NCI-H2196 treated with DMSO at 0.1 percent for 48 hours (cell line): ENCODE results near the gene ZSCAN25.
"Not testable (repeated sequence)": the region's sequence is repeated elsewhere in the genome, so short reads cannot be mapped to it uniquely, and the experiment has no call there.

Experiments used
- DNase-seq: peaks from one replicate; lab custom pipeline; 2025; ENCODE audit not compliant: unreplicated experiment; lab: John Stamatoyannopoulos, UW

Gene ZSCAN25

DNA sequence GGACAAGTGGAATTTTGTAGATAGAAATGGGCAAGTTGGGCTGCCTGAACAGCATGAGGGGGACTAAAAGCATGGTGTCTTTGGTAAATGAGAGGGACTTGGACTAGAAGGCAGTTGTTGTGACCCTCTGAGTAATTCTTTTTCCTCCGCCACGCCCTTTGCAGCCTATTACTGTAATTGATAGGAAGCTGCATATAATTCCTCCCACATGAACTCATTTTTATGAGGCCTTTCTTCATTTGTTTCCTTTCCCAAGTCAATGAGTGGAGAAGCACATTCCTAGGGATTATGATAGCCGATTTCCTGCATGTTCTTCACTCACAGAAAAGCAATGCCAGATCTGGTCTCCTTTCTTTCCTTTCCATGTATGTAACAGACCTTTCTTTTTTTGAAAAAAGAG, 27.7 kb downstream of the ZSCAN25 start:
- no peak for DNase-seq

DNA sequence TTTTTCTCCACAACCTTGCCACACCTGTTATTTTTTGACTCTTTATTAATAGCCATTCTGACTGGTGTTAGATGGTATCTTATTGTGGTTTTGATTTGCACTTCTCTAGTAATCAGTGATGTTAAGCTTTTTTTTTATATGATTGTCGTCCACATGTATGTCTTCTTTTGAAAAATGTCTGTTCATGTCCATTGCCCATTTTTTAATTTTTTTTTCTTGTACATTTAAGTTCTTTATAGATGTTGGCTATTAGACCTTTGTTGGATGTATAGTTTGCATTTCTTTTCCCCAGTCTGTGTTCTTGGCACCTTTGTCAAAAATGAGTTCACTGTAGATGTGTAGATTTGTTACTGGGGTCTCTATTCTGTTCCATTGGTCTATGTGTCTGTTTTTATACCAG, 28.8 kb downstream of the ZSCAN25 start:
- DNase-seq, result no peak

DNA sequence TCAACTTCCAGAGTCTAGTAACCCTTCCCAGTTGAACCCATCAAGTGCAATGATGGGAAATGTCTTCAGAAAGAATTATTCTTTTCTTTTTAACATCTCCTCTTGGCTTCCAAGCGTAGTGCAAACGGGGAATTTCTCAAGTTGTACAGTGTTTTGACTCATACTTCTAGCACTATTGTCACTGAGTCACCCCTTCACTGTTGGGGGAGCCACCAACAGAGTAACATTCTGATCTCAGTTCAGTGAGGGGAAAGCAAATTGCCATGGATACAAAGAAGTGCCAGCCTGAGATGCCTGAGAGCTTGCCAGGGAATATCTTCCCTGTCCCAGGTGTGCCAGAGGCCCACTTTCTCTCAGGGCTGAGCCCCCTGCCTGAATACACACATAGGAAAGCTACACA, 32.1 kb downstream of the ZSCAN25 start:
- no peak for DNase-seq

DNA sequence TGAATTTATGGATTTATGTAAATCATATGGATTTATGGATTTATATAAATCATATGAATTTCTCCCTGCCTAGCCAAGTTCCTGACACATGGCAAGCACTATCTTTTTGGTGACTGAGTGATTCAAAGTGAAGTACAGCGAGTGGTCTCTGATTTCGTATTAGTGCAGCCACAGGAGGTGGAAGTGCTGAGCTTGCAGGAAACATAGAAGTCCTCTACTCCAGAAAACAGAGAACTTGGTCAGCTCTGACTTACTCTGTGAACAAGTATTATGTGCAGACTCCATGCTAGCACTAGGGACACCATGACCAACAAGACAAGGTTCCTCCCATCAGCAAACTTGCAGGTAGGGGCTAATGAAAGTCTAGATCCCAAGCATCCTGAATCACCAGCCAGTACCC, 34.5 kb downstream of the ZSCAN25 start:
- no peak for DNase-seq

DNA sequence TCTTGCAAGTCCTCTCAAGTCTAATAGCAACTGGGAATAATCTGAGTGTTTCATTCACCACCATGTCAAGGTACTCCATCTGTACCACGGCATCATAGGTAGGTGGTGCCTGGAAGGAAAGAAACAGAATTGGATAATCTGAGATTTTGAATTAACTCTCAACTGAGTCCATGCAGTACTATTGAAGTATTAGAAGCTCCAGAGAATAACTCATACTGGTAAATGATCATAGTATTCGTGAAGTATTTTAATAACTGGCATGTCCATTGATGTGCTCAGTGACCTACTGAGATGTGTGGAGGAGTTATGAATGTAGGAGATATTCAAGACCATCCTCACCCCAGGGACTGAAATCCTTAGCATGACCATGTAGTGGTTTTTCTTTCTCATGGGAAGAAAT, 35.9 kb downstream of the ZSCAN25 start:
- DNase-seq, result no peak

DNA sequence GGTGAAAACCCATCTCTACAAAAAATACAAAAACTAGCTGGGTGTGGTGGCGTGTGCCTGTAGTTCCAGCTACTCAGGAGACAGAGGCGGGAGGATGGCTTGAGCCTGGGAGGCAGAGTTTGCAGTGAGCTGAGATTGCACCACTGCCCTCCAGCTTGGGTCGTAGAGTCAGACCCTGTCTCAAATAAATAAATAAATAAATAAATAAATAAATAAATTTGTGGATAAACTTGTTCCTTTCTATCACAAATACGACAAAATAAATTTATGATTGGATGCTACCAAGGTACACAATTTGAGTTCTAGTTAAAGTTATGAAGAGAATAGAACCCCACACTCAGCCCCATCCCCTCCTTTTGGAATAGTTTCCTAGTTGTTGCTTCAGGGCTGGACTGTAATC, 36.5 kb downstream of the ZSCAN25 start:
- DNase-seq, result not testable (repeated sequence)

DNA sequence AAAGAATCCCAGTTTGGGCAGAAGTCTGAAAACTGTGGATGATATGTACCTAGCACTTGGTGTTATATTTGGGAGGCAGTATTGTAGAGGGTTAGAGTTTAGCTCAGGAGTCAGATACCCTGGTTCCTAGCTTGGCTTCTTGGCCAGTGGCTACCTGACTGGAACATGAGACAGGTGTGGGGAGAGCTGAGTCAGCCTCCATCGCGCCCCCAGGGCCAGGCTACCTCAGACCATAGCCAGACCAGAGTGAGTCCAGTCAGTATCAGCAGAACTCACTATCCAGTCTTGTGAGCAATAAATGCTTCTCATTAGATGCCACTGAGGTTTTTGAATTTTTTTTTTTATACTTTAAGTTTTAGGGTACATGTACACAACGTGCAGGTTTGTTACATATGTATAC, 37.0 kb downstream of the ZSCAN25 start:
- no peak for DNase-seq

DNA sequence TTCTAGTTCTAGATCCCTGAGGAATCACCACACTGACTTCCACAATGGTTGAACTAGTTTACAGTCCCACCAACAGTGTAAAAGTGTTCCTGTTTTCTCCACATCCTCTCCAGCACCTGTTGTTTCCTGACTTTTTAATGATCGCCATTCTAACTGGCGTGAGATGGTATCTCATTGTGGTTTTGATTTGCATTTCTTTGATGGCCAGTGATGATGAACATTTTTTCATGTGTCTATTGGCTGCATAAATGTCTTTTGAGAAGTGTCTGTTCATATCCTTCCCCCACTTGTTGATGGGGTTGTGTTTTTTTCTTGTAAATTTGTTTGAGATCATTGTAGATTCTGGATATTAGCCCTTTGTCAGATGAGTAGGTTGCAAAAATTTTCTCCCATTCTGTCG, 37.9 kb downstream of the ZSCAN25 start:
- DNase-seq, result not testable (repeated sequence)

DNA sequence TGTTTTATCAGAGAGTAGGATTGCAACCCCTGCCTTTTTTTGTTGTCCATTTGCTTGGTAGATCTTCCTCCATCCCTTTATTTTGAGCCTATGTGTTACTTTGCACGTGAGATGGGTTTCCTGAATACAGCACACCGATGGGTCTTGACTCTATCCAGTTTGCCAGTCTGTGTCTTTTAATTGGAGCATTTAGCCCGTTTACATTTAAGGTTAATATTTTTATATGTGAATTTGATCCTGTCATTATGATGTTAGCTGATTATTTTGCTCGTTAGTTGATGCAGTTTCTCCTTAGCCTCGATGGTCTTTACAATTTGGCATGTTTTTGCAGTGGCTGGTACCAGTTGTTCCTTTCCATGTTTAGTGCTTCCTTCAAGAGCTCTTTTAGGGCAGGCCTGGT, 41.1 kb downstream of the ZSCAN25 start:
- DNase-seq, result not testable (repeated sequence)

DNA sequence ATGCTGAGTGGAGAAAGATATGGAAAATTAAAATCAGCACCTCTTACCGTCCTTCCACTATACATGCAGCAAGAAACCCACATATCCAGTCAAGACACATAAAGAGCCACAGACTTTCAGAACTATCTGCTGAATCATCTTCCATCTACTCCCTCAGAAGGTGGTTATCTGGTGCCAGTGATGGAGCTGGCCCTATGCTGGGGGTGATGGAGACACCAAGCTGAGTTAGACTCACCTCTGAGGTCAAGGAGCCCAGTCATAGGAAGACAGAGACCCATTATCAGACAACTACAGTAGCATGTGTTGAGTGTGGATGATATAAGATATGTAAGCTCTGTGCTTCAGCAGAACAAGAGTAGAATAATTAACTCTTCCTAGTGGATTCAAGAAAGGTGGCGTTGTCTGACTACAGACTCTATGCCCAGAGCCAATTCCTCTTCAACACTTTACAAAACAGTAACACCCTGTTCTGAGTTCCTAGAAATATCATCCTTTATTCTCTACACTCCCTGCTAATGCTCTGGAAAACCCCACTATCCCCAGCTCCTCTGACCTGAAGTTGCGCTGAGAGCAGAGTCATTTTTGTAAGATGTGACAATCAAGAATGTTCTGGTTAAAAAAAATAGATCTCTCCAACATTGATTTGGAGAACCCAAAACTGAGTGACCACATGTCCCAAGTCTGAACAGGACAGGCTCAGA, 48.7 kb downstream of the ZSCAN25 start:
- DNase-seq, result no peak

DNA sequence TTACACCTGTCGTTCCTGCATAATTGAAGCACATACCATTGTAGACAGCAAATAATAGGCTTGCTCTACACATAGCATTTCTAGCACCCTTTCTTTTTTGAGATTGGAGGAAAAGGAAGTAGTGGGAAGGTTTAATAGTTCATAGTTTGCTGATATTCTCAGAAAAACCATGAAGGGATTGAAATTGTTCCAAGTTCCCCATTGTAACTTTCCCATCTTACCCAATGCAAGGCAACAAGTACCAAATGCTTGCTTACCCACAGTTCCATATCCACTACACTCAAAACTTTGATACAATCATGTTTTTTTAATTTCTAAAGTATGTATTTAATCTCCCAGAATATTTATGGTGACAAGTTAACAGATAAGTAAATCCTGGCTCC, 49.3 kb downstream of the ZSCAN25 start:
- DNase-seq, result no peak

DNA sequence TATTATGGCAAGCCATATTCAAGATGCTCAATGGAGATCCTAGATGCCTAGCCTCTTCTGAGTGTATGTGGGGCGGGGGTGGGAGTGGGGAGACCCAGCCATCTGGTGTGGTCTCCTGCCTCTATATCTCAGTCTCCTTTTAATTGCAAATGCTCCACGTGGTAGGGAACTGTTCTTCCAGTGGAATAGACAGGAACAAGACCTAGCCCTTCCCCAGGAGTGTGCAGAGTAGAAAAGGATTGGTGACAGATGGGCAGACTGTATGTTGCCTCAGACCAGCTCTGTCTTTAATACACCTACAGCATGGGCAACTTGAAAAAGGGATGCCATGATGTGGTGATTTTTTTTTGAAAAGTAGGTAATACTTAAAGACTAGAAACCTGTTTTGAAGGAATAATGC, 50.4 kb downstream of the ZSCAN25 start:
- no peak for DNase-seq

DNA sequence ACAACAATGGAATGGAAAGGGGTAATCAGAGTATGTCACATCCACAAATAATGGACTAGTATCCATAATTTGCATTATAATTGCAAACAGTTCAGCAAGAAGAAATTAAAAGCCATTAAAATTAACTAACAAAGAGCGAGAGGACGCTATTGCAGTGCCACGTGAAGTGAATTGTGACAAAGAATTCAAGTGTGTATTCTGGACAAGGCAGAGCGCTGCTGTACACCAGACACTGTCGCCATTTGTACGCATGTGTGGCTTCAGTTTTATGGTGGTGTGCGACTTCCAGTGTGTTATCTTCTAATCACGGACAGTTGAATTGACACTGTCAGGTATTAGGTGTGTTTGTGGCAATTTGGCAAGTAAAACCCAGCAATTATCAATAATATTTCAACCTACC, 51.8 kb downstream of the ZSCAN25 start:
- no peak for DNase-seq

DNA sequence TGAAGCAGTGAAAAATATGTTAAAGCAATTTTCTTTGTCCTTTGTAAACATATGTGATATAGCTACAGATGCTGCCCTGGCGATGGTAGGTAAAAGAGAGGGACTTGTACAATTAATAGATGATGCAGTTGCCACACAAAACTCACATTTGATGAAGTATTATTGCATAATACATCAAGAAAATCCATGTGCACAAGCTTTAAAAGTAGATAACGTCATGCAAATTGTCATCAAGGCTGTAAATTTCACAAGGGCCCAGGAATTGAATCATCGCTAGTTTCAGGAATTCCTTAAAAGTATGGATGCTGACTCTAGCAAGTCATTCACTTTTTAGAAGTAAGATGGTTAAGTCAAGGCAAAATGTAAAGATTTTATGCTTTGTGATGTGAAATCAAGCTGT, 53.0 kb downstream of the ZSCAN25 start:
- DNase-seq, result no peak

DNA sequence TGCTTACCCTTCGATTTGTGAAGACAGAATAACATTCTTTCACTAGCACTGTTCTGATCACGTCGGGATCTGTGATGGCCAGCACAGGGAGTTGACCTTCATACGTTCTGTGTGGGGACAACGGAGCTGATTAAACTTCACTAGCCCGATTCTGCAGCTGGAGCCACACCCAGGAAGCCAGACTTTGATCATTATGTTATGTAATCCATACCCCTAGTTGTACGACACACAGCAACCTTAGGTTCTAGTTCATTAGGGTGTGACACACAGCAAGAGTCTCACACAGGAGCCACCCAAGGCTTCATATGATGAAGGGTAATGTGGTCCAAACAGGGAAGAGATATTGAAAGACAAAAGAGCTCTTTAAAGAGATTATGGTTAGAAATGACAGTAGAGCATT, 55.8 kb downstream of the ZSCAN25 start:
- no peak for DNase-seq

DNA sequence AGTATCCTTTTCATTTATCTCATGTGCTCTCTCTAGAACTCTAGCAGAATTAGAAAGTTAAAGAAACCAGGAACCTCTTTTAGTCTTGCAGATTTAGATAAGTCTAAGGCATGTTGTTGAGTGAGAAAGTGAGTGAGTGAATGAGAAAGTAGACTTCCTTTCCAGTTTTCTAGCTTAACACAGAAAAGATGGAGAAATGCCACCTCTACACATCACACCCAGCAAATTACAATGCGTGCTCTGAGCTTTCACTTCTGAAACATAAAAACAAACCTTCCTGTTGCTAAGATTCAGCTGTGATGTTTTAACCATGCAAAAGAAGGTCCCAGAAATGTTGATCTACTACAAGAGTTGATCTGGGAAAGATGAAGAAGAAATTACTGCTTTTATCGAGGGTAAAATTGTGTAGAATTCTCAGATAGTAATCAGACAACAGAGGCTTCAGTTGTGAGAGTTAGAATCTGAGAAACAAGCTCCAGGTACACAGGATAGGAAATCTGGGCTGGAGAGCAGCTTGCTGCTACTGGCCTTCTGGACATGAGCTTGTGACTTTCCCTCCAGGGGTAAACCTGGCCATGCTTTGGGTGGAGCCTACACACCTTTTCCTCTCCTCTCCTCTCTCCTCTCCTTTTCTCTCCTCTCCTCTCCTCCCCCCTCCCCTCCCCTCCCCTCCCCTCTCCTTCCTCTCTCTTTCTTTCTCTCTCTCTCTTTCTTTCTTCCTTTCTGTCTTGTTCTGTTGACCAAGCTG, 58.4 kb downstream of the ZSCAN25 start:
- no peak for DNase-seq

DNA sequence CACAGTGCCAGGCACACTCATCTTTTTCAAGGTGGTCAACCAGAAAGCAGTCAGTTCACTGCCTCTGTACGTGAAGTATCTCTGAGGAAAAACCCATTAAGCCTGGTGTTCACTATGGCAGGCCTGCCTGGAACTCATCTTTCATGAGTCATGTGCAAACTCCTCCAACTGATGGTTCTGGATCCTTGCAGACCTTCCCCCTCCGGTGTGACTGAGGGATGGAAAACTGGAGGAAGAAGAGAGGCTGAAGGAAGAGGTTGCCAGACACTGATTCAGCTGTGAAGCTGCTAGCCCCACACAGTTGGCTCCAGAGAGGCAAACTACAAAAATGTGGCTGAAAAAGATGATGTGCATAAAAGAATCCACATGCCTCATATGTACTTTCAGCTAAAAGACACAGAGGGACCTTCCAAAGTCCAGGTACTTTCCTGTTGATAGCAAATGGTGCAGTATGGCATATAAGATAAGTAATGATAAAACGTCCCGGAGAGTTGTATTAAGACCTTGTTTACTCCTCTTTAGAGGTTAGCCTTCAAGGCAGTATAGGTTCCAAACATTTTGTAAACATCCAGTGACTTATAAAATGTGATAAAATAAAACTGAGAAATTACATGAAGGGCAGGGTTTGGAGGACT, 60.4 kb downstream of the ZSCAN25 start:
- no peak for DNase-seq

DNA sequence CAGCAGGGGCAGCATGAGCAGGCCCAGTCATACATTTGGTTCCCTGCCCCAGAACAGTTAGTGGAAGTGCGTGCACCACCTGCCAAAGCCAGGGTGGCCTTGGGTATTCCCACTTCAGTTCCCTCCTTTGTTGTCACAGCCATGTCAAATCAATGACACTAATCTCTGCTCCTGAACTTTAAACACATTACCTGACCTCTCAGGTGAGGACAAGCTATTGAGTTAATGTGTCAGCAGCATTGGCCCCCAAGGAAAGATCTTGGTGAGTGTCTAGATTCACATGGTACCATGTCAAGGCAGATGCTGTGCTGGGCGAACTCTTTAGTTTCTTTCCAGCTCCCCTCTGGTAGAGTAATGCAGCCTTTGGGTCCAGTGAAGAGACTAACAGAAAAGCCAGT, 60.9 kb downstream of the ZSCAN25 start:
- no peak for DNase-seq

DNA sequence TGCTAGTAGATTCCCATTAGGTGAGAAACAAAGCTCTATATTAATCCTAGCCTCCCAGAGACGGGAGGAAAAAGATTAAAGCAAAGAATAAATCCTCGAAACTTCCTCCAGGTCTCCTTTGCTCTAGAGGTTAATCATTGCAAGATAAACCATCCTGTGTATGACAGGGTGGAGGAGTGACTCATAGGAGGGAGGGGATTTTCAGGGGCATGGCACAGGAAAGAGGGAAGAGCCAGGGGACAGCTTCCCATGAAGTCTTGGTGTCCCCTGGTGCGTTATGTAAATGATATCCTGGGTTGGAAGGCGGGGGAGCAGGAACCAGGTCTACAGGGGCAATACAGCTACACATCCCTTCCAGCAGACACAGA, 62.3 kb downstream of the ZSCAN25 start:
- DNase-seq, result no peak

DNA sequence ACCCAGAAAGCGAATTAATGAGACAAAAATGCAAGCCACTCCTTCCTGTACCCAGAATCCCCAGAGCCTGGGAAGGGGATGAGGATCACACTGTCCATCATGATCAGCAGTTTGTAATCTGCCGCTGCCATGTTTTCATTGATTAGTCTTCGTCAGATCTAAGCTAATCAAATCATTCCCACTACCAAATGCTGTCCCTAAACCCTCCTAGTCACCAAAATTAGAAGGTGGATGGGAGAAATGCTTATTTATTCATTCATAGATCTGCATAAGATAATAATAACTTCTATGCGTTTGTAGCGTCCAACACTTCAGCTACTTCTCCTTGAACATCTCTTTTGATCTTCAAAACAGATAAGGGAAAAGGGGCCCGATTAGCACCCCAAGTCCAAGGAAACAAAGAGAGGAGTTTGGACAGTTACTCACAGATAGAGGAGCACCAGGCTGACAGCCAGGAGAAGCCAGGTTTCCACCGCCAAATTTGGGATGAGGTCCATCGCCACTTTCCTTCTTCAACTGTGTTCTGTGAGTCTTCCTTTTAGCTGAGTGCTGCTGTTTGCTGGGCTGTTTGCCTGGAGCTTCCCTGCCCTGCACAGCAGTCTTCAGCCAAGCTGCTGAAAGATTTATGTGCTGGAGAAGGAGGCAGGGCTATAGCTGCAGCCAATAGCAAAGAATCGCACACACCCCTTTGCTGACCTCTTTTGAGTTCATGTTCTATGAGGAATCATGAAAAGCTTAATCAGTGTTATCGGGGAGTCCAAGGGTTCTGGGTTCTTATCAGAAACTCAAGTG, 62.9 kb downstream of the ZSCAN25 start, which contains the start of gene CYP3A5:
Gene CYP3A5 (minus strand): TSS at position 597 of the 792 bp plus-strand sequence. CDS start 100 bp downstream, at position 497.
- DNase-seq, result no peak
